GM12878 (cell line): Measurements from ENCODE around the gene MARVELD2.

ENCODE experiments used
- ZNF384 ChIP-seq: IDR thresholded peaks from 2 replicates; pipeline ENCODE4 v1.6.1; 2012; ENCODE audit warnings: low read depth, mild to moderate bottlenecking, low read length, improper control_type of control experiment, borderline replicate concordance
- TF ChIP-seq, protein P1 (sequence below), 3 experiments: IDR thresholded peaks in 2 of 3; conservative IDR thresholded peaks in 1 of 3; 2 replicates each; pipeline ENCODE4 v1.5.1; 2011; ENCODE audit warnings: low read depth in 3 of 3, low read length in 3 of 3, mild to moderate bottlenecking in 3 of 3, control low read depth in 2 of 3, moderate library complexity in 2 of 3, inconsistent platforms in 1 of 3, mixed read lengths in 1 of 3; ENCODE audit not compliant: control insufficient read depth in 2 of 3, insufficient read depth in 1 of 3; ENCODE audit errors: extremely low read depth in 1 of 3
- TF ChIP-seq, protein P2 (sequence below): fragments of 450-650 bp; IDR thresholded peaks from 2 replicates; pipeline ENCODE4 v1.6.1; 2017; ENCODE audit warnings: low read depth, mild to moderate bottlenecking, moderate library complexity

DNA sequence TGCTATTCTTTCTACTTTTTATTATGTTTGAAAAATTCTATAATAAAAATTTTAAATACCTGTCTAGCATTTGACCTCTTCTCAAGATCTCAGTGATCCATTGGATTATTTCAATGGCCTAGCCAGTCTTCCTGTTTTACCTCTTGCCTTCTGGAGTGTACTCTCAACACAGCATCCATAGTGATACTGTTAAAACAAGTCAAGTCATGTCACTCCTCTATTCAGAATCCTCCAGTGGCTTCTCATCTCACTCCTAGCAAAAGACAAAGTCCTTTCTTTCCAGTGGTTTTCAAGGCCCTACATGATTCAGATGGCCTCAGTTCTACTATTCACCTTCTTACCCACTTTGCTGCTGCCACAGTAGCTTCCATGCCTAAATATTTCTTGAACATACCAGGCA is 1.8 kb downstream of the MARVELD2 start:
- TF ChIP-seq, protein P1, sequence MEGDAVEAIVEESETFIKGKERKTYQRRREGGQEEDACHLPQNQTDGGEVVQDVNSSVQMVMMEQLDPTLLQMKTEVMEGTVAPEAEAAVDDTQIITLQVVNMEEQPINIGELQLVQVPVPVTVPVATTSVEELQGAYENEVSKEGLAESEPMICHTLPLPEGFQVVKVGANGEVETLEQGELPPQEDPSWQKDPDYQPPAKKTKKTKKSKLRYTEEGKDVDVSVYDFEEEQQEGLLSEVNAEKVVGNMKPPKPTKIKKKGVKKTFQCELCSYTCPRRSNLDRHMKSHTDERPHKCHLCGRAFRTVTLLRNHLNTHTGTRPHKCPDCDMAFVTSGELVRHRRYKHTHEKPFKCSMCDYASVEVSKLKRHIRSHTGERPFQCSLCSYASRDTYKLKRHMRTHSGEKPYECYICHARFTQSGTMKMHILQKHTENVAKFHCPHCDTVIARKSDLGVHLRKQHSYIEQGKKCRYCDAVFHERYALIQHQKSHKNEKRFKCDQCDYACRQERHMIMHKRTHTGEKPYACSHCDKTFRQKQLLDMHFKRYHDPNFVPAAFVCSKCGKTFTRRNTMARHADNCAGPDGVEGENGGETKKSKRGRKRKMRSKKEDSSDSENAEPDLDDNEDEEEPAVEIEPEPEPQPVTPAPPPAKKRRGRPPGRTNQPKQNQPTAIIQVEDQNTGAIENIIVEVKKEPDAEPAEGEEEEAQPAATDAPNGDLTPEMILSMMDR (IDR thresholded peaks at IDR 0.05 in 2 of 3, conservative IDR thresholded peaks at IDR 0.05 in 1 of 3; ENCODE audit: control insufficient read depth in 2 of 3, extremely low read depth in 1 of 3, insufficient read depth in 1 of 3, low read depth in 3 of 3, low read length in 3 of 3), result no peak
- no peak for TF ChIP-seq ZNF384
- TF ChIP-seq, protein P2, sequence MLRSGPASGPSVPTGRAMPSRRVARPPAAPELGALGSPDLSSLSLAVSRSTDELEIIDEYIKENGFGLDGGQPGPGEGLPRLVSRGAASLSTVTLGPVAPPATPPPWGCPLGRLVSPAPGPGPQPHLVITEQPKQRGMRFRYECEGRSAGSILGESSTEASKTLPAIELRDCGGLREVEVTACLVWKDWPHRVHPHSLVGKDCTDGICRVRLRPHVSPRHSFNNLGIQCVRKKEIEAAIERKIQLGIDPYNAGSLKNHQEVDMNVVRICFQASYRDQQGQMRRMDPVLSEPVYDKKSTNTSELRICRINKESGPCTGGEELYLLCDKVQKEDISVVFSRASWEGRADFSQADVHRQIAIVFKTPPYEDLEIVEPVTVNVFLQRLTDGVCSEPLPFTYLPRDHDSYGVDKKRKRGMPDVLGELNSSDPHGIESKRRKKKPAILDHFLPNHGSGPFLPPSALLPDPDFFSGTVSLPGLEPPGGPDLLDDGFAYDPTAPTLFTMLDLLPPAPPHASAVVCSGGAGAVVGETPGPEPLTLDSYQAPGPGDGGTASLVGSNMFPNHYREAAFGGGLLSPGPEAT, result no peak
